Fibroblast of the conjunctiva (primary cell): Measurements from ENCODE around the gene OGDH.

Experiments used
- DNase-seq: peaks from one replicate; pipeline ENCODE4 v3.0.0-alpha.2; 2010; ENCODE audit warnings: low read depth

OGDH gene

GRCh38 chr7:44738876-44739665 lies 132.6 kb downstream of the OGDH start:
- no peak for DNase-seq

GRCh38 chr7:44740055-44740454 lies 133.6 kb downstream of the OGDH start:
- no peak for DNase-seq

- no peak for DNase-seq
Measured at GRCh38 chr7:44743750-44744149, 137.3 kb downstream of the OGDH start.

- DNase-seq, result peak; percentile 73
Measured at GRCh38 chr7:44748045-44748947, 141.9 kb downstream of the OGDH start, which contains the start of gene ZMIZ2. Gene ZMIZ2, plus strand, starts transcription at chr7:44748847. Its CDS starts 7,403 bp downstream, at chr7:44756250.

- DNase-seq, result no peak
Measured at GRCh38 chr7:44748948-44749731, 142.7 kb downstream of the OGDH start.

- DNase-seq, result no peak
Measured at GRCh38 chr7:44749992-44750391, 143.6 kb downstream of the OGDH start.

- no peak for DNase-seq
Measured at GRCh38 chr7:44750424-44750823, 144.0 kb downstream of the OGDH start.

- DNase-seq, result no peak
Measured at GRCh38 chr7:44750921-44751571, 144.6 kb downstream of the OGDH start.

GRCh38 chr7:44752822-44753221 lies 146.4 kb downstream of the OGDH start:
- DNase-seq, result no peak

GRCh38 chr7:44754802-44755697 lies 148.6 kb downstream of the OGDH start:
- DNase-seq, result no peak

GRCh38 chr7:44755698-44756627 lies 149.5 kb downstream of the OGDH start:
- no peak for DNase-seq

- DNase-seq, result no peak
Measured at GRCh38 chr7:44756904-44757303, 150.5 kb downstream of the OGDH start.

GRCh38 chr7:44757311-44757710 lies 150.9 kb downstream of the OGDH start:
- DNase-seq, result no peak

GRCh38 chr7:44757739-44758138 lies 151.3 kb downstream of the OGDH start:
- no peak for DNase-seq
